Activated CD4-positive, alpha-beta T cell treated with anti-CD3 and anti-CD28 coated beads, Interleukin-2, amount 50 U/mL, for 48 hours (primary cell): ENCODE data around the gene GIT2.

Experiments
- DNase-seq, 2 experiments: peaks; one replicate each; pipeline ENCODE4 v3.0.0-alpha.2; 2020

The GIT2 gene

GRCh38 chr12:109981311-109981710, 14.9 kb downstream of the GIT2 start:
- DNase-seq, result peak; percentile 66 to 76

GRCh38 chr12:109972821-109973220, 23.3 kb downstream of the GIT2 start:
- DNase-seq, result no peak

DNA sequence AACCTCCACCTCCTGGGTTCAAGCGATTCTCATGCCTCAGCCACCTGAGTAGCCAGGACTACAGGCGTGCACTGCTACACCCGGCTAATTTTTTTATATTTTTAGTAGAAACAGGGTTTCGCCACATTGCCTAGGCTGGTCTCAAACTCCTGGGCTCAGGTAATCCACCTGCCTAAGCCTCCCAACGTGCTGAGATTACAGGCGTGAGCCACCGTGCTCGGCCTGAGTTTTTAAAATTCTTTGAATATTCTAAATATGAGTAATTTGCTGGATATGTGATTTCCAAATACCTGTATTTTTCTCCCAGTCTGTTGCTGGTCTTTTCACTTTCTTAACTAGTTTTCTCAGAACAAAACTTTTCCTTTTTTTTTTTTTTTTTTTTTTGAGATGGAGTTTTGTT, 27.4 kb downstream of the GIT2 start:
- no peak for DNase-seq

DNA sequence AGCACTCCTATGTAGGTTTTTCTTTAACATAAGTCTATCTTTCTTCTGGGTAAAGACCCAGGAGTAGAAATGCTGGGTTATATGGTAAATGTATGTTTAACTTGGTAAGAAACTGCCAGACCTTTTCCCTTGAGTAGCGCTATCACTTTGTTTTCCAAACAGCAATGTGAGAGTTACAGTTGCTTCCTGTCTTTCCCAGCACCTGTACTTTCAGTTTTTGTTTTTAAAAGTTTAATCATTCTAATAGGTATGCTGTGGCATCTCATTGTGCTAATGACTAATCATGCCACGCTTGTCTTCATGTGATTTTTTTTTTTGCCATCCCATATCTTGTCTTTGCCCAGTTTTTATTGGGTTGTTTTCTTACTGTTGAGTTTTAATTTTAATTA, 28.1 kb downstream of the GIT2 start:
- no peak for DNase-seq

GRCh38 chr12:109967383-109968031, 28.7 kb downstream of the GIT2 start:
- DNase-seq, result no peak

DNA sequence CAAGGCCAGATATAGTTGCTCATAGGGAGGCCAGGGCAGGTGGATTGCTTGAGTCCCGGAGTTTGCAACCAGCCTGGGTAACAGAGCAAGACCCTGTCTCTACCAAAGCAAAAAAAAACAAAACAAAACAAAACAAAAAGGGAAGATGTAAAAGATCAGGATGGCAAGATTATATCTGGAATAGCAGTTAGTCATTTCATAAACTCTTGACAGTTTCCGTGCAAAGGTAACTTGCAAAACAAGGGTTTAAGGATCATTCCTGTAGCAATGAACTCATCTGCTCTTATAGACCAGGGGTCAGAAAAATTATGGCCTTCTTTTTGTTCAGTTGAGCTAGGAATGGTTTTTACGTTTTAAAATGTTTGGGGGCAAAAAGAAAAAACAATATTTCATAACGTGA, 29.6 kb downstream of the GIT2 start:
- no peak for DNase-seq

- DNase-seq, result no peak
These were observed 32.3 kb downstream of the GIT2 start for GRCh38 chr12:109963743-109964429.

- no peak for DNase-seq
These were observed 32.8 kb downstream of the GIT2 start for GRCh38 chr12:109963330-109963729.

GRCh38 chr12:109962398-109962797, 33.8 kb downstream of the GIT2 start:
- DNase-seq, result no peak

DNA sequence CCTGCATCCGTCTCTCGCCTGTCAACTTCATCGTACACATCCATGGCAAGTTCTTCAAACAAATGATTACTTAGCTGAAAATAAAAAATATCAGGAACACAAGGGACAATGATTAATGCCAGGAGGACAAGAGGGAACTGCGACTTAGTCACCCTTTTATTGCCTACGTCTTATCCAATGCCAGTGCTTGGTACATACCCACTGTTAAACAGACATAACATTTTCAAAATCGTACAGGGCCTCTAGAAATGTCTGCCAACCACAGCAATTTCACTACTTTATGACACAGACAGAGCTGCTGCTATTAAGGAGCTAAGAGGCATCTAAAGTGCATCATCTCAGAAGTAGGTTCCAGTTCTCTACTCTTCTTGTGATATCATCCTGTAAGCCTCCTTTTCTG, 34.6 kb downstream of the GIT2 start:
- DNase-seq, result no peak

GRCh38 chr12:109961201-109961600, 35.0 kb downstream of the GIT2 start:
- no peak for DNase-seq

- no peak for DNase-seq
These were observed 36.6 kb downstream of the GIT2 start for GRCh38 chr12:109959411-109960093.

DNA sequence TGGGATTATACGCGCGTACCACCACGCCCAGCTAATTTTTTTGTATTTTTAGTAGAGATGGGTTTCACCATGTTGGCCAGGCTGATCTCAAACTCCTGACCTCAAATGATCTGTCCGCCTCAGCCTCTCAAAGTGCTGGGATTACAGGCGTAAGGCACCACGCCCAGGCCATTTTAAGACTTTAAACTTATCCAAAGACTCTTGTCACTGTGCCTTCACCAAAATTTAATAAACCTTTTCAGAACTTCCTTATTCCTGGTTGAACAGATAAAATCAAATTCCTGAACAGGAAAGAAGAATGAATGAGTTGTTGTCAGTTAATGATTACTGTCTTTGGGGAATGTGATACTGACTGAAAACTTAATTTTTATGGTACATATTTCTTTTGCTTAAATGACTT, 37.8 kb downstream of the GIT2 start:
- DNase-seq, result no peak

DNA sequence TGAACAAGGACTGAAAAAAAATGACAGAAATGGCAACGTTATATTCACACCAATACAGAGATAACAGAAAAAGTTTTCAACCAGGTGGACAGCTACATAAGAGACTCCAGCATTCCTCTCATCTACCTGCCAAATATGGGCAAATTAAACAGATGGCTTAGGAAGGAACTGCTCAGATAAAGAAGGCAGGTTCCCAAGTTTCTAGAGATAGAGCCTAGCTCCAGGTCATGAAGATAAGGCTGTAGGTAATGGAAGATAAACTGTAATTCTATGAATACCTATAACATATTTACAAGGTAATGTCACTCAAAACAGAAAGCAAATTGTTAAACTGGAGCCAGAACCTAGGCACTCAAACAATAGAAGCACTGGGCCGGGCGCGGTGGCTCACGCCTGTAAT, 42.5 kb downstream of the GIT2 start:
- no peak for DNase-seq

DNA sequence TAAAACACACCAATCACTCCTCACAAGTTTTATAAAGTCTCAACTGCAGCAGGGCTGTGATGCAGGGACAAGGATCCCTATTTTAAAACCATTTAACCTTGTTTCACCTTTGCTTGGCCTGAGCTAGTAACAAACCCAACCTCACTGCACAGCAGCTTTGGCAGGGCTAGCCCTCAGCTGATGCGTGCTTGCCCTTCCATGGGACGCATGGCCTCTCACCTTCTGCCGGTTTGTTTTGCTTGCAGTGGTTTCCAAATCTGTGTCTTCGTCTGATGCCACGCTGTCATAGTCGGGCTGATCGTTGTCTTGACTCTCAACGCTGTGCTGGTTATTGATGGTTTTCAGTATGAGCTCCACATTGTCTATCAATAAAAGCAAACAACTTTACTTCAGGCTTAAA, 43.3 kb downstream of the GIT2 start:
- DNase-seq, result no peak

DNA sequence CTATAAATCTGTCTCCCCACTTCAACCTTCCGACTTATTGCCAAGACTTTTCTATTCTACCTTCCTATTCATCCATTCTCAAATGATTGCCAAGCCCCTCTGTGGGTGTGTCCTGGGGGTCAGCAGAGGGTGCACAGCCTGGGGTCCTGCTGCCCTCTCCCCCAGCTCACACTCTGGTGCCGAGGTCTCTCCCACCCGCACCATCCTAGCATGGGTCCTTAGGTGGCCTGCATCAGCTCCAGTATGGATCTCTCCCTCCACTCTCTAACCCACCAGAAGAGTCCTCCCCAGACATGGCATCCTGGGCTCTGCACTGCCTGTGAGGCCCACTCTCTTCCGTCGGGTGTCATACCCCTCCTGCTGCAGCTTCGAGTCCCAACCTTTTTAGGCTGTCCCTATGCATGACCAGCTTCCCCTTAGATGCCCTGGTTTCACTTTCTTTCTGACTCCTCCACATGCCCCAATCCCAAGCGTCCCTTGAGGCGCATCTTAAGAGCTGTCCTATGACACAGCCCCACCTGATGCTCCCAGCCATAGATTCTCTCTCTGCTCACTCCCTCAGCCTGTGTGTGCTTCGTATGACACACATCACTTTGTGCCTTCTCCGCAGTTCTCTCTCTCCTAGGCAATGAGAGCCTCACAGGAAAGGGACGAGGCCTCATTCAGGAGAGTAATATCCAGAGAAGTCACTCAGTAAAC, 43.9 kb downstream of the GIT2 start:
- no peak for DNase-seq

GRCh38 chr12:109951751-109952150, 44.4 kb downstream of the GIT2 start:
- no peak for DNase-seq

DNA sequence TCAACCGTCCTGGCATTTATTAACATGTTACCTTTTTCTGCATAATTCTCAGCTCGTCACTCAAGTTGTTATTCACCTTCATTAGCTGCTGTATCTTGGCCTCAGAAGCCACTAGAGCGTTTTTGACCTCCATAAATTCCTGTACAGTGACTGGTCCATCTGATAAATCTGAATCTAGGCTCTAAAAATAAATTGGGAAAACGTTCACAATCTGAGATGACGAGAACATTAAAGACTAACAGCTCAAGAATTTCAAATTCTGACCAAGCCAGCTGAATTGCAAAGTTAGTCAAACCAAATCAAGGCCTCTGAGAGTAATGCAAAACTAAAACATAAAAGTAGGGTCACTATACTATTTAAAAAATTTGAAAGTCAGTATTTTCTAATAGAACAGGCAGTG, 45.0 kb downstream of the GIT2 start:
- no peak for DNase-seq

DNA sequence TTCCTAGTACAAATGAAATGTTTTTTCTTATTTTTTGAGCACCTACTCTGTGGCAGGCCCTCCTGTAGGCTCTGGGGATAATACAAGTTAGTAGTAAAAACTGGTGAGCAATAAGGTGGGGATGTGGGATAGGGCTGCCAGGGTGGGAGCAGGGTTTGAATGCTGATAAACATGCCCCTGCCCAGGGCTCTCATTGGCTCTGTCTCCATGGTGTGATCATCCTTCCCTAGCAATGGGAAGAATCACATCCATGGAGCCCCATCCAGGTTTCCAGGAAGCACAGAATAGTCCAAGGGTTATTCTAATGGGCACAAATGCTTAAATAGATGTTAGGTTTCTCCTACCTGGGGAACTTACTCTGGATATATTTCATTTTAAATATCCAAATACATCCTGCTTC, 45.5 kb downstream of the GIT2 start:
- DNase-seq, result no peak

DNA sequence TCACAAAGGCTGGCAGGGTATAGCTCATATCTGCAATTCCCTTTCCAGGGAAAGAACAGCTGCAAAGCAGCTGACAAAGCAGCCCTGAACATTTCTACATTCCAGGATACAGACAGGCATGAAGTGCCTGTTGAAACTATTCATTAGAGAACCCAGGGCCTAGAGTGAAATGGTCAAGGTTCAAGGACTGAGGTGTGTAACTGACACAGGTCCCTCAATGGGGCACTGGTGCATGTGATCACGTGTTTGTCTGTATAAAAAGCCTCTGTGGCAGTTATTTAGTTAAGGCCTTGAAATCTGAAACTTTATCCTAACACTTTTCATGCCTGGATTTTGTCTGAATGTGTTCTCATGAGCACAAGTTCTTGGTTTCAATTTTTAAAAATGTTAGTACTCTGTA, 47.1 kb downstream of the GIT2 start:
- no peak for DNase-seq

DNA sequence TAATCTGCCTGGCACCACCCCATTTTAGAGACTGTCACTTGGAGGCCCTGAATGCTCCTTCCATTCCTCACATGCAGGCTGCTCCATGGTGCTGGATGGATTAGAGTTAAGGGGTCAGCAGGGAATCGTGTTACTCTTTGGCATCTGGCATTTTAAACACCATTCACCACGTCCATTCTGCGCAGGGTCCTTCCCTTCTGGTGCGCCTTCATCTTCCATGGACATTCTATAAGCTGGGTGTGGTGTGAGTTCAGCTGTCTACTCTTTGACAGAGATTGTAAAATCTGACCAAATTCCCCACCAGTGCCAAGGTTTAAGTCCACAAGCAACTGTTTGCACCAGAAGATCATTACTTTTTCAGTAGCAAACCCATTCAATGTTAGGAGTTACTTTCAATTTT, 47.8 kb downstream of the GIT2 start:
- no peak for DNase-seq

- no peak for DNase-seq
These were observed 48.6 kb downstream of the GIT2 start for GRCh38 chr12:109947521-109947920.

- no peak for DNase-seq
These were observed 49.3 kb downstream of the GIT2 start for GRCh38 chr12:109946913-109947312.

- DNase-seq, result no peak
These were observed 49.7 kb downstream of the GIT2 start for GRCh38 chr12:109946505-109946904.
